Activated CD4-positive, alpha-beta T cell treated with anti-CD3 and anti-CD28 coated beads for 24 hours (primary cell): ENCODE results near the gene OR7A17.

Experiments
- DNase-seq, 2 donors: peaks; one replicate each; pipeline ENCODE4 v3.0.0-alpha.2; 2020; ENCODE audit warnings: low read depth in 2 of 2

OR7A17 gene

DNA sequence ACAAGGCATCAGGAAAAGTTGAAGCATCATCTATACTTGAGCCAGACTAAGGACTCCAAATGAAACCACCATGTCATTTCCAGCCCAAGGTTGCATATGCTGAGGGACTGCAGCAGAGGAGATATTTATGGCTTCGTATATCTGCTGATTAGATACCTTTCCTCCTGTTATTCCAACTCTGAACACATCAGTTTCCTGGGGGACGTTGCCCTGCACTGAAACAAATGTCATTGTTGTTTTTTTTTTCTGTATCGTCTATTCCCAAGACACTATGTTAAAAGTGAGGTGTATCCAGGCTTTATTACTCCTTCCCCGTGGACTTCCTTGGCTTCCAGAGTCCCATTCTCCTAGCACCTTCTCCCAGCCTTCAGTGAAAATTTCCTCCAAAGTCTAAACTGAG, at the start of gene OR7A17:
Gene OR7A17 (minus strand): TSS at position 101 of the 400 bp plus-strand sequence. CDS start 4,777 bp downstream, outside the sequence.
- DNase-seq = no peak

DNA sequence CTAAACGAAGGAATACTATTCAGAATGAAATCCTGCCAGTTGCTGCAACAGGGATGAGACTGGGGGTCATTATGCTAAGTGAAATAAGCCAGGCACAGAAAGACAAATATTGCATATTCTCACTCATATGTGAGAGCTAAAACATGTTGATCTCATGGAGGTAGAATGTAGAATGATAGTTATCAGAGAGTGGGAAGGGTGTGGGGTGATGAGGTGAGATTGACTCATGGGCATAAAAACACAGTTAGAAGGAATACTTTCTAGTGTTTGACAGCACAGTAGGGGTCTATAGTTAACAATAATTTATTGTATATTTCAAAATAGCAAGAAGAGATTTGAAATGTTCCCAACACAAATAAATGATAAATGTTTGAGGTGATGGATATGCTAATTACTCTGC, 47.6 kb upstream of the OR7A17 start:
- no peak for DNase-seq

DNA sequence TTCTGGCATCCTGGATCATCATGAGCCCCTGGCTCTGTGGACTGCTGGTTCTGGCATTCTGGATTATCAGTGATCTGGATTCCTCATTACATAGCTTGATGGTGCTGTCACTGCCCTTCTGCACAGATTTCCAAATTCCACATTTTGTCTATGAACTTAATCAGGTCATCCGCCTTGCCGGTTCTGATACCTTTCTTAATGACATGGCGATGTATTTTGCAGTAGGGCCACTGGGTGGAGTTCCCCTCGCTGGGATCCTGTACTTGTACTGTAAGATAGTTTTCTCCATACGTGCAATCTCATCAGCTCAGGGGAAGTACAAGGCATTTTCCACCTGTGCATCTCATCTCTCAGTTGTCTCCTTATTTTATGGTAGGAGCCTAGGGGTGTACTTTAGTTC, 30.9 kb upstream of the OR7A17 start:
- DNase-seq = no peak

DNA sequence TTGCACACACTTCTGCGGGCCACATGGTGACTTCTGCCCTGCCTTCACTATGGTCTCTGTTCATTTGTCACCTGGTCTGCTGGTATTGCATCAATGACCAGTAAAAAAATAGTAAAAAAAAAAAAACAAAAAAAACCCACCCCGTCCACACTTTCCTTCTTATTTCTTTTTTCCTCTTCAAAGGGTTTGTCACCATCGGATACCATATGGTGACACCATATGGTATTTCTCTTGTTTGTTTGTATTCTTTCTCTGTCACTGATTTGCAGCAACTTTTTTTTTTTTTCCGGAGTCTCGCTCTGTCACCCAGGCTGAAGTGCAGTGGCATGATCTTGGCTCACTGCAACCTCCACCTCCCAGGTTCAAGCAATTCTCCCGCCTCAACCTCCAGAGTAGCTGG, 29.2 kb upstream of the OR7A17 start:
- no peak for DNase-seq

GRCh38 chr19:14906711-14907110, 20.8 kb upstream of the OR7A17 start:
- DNase-seq = no peak

DNA sequence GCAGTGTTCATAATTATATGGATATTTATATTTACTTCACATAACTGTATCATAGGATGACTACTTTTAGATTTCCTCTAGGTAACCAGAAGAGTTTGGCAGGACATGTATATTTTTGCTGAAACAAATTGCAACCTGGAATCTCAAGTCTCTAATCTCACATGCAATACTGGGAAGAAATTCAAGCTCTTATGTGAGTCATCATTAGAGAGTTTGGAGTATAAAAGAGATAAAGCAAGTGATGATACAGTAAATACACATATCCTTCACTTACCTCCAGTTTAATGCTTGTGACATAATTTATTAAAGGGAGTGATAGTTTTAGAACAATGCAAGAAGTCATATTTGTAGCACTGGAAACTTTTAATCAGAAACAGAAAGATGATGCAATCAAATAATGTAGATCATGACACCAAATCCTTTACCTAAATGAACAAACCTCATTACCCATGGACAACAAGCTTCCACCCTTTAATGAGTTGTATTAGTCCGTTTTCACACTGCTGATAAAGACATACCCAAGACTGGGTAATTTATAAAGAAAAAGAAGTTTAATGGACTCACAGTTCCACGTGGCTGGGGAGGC, 15.8 kb upstream of the OR7A17 start:
- no peak for DNase-seq

DNA sequence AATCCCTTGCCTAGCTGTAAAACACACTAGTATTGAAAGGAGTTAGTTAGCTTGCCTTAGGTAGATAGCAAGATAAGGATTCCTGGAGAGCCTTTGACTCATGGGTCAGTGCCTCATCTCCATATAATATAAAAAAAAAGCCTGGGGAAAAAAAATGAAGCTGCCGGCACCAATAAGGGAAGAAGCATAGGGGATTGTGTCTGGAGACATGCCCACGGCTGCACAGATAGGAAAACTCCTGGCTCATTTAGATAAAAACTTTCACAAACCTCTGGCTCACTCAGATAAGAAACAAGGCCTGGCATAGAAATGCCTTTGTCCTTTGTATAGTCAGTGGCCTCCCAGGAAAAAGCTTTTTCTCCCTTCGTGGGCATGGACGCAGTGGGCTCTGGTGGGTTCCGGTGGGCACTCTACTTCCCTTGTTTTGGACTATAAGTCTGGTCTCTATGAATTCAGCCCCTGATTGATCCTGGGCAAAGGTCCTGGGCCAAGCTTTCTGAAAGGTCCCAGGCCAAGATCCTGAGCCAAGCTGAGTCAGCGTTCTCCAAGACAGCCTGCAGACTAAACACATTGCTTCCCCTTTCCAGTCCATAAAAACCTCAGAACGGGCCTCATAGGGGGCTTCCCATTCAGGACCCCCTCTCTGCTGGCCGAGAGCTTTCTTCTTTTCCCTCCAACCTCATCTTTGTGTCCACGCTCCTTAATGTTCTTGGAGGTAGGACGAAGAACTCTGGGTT, 4.9 kb upstream of the OR7A17 start:
- DNase-seq = no peak

DNA sequence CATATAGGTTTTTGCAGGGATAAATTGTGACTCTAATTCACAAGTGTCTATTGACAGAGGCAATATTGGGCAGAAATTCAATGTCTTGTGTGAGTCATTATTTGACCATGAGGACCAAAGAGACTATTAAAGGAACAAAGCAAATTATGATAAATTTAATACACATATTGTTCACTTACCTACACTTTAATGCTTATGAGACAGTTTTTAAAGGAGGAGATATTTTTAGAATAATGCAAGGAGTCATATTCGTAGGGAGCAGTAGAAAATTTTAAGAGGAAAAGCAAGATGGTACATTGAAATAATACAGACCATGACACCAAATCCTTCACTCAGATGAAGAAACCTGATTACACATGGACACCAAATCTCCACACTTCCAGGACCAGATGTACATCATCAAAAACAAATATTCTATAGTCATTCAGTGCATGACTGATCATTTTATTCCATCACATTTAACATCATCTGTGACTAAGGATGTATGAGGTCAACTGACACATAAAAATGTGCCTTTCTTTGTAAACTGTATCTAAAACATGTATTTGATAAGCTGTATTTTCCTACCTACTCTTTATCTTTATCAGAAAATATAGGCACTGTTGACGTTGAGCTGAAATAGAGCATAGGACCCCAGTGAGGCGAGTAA, 4.2 kb upstream of the OR7A17 start:
- no peak for DNase-seq

DNA sequence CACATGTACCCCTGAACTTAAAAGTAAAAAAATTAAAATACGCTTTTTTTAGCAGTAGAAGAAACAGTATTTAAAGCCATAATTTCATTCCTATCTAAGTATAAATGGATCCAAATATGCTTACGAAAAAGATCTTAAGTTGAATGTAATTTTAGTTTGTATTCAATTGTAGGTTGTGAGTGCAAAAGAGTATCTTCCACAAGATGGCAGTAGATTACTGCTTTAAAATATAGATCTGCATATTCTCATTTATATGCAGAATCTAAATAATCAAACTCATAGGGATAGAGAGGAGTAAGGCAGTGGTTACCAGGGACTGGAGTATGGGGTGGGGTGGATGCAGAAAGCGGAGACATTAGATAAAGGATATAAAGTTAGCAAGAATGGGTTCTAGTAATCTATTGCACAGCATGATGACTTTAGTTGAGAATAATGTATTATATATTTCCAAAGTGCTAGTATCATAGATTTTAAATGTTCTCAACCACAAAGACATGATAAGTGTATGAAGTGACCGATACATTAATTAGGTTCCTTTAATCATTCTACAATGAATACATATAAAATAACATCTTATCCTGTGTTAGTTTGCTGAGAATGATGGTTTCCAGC, 14.2 kb downstream of the OR7A17 start:
- no peak for DNase-seq

GRCh38 chr19:14868497-14868896, 17.4 kb downstream of the OR7A17 start:
- no peak for DNase-seq

GRCh38 chr19:14848822-14849221, 37.1 kb downstream of the OR7A17 start, which contains the start of gene OR7A10:
TSS of gene OR7A10 (minus strand) at chr19:14848922. CDS start at chr19:14841877, 7,045 bp downstream.
- DNase-seq = no peak

GRCh38 chr19:14843578-14843977, 42.4 kb downstream of the OR7A17 start:
- DNase-seq = no peak

GRCh38 chr19:14843169-14843568, 42.8 kb downstream of the OR7A17 start:
- no peak for DNase-seq

GRCh38 chr19:14840206-14840605, 45.7 kb downstream of the OR7A17 start:
- DNase-seq = no peak

DNA sequence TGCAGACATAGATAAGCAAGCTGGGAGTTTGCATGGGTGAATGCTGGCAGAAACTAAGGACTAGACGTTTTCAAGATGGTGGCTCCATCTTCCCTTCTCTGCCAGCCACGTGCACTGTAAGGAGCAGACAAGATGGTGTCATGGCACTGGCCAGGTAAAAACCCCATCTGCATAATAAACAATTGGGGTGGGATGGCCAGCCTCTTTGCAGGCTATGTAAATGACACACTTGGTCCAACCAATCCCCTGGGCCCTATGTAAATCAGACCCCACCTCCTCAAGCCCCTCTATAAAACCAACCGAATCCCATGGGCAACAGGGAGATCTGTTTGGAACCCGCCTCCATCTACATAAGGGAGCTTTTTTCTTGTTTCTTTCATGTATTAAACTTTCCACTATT, 48.5 kb downstream of the OR7A17 start:
- DNase-seq = no peak

GRCh38 chr19:14835011-14835410, 50.9 kb downstream of the OR7A17 start, which contains the start of the genes OR7A5 and OR7C1:
TSS of gene OR7A5 (minus strand) at chr19:14835185. CDS start at chr19:14828241, 6,944 bp downstream.
TSS of gene OR7C1 (minus strand) at chr19:14835185. CDS start at chr19:14800136, 35,049 bp downstream.
- no peak for DNase-seq

DNA sequence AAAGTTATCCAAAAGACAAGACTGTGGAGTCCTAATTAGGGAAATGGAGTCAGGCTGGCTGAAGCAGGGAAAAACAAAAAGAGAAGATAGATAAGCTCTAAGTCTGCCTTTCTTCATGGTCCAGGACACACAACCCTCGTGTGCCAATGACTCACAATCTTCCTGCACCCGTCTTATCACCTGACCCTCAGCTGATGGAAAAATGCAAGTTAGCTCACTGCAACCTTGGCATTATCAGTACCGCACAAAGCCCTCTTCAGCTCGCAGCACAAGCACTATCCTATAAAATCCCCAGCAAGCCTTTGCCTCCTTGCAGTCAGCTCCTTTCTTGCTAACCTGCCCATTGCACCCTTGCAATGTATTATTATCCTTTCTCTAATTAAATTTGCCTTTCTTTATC, 55.2 kb downstream of the OR7A17 start:
- no peak for DNase-seq
